Stimulated activated CD8-positive, alpha-beta memory T cell treated with anti-CD3 and anti-CD28 coated beads, Interleukin-15, amount 100 ng/mL, for 4 hours (primary cell): ENCODE results near the gene PLD6.

Source experiments
- DNase-seq, 2 donors: peaks; one replicate each; pipeline ENCODE4 v3.0.0-alpha.2; 2020; ENCODE audit warnings: low read depth in 2 of 2

PLD6 gene

GRCh38 chr17:17227608-17228520, 21.7 kb upstream of the PLD6 start:
- DNase-seq = no peak

GRCh38 chr17:17226451-17227265, 20.5 kb upstream of the PLD6 start:
- no peak for DNase-seq

- no peak for DNase-seq
Observed at GRCh38 chr17:17225901-17226300, 19.8 kb upstream of the PLD6 start.

- no peak for DNase-seq
Observed at GRCh38 chr17:17224137-17224536, 18.0 kb upstream of the PLD6 start.

- DNase-seq = no peak
Observed at GRCh38 chr17:17223736-17224135, 17.6 kb upstream of the PLD6 start.

GRCh38 chr17:17221329-17221728, 15.2 kb upstream of the PLD6 start:
- DNase-seq = no peak

GRCh38 chr17:17220529-17220928, 14.4 kb upstream of the PLD6 start:
- DNase-seq = no peak

- DNase-seq = no peak
Observed at GRCh38 chr17:17217995-17218394, 11.9 kb upstream of the PLD6 start.

GRCh38 chr17:17216776-17217175, 10.6 kb upstream of the PLD6 start:
- no peak for DNase-seq

- DNase-seq = no peak
Observed at GRCh38 chr17:17216236-17216635, 10.1 kb upstream of the PLD6 start.

- DNase-seq = no peak
Observed at GRCh38 chr17:17215575-17215974, 9.4 kb upstream of the PLD6 start.

- DNase-seq = no peak
Observed at GRCh38 chr17:17214646-17215436, 8.7 kb upstream of the PLD6 start.

GRCh38 chr17:17213775-17214174, 7.6 kb upstream of the PLD6 start:
- no peak for DNase-seq

- DNase-seq = no peak
Observed at GRCh38 chr17:17207998-17208397, 1.9 kb upstream of the PLD6 start.

- DNase-seq = no peak
Observed at GRCh38 chr17:17206913-17207335, 791 bp upstream of the PLD6 start.

GRCh38 chr17:17205368-17206123, 587 bp downstream of the PLD6 start:
- peak; percentile 36 to 46 for DNase-seq

- no peak for DNase-seq
Observed at GRCh38 chr17:17204635-17205231, 1.4 kb downstream of the PLD6 start.

GRCh38 chr17:17204041-17204591, 2.0 kb downstream of the PLD6 start:
- no peak for DNase-seq

- no peak for DNase-seq
Observed at GRCh38 chr17:17203173-17203730, 2.9 kb downstream of the PLD6 start.

- no peak for DNase-seq
Observed at GRCh38 chr17:17201907-17202306, 4.2 kb downstream of the PLD6 start.
